ENCODE measurements around the gene MALSU1.

The MALSU1 gene

DNA sequence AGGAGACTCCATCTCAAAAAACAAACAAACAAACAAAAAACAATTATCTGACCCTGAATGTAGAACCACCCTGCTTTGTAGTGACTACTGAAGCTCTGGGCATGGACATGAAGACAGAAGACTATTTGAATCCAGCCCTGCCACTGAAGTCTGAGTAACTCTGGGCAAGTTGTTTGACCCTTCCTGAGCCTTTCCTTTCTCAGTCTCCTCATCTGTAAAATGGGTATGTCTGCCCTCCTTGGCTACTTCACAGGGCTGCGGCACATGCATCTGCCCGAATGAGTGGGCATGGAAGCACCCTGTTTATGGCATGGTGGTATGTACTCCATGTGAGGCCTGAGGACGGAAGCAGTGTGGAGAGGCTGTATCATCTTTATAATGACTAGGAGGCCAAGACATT lies 22.2 kb upstream of the MALSU1 start:
- no peak overlapping the region for H3K27ac ChIP-seq
- TF ChIP-seq, protein P1, sequence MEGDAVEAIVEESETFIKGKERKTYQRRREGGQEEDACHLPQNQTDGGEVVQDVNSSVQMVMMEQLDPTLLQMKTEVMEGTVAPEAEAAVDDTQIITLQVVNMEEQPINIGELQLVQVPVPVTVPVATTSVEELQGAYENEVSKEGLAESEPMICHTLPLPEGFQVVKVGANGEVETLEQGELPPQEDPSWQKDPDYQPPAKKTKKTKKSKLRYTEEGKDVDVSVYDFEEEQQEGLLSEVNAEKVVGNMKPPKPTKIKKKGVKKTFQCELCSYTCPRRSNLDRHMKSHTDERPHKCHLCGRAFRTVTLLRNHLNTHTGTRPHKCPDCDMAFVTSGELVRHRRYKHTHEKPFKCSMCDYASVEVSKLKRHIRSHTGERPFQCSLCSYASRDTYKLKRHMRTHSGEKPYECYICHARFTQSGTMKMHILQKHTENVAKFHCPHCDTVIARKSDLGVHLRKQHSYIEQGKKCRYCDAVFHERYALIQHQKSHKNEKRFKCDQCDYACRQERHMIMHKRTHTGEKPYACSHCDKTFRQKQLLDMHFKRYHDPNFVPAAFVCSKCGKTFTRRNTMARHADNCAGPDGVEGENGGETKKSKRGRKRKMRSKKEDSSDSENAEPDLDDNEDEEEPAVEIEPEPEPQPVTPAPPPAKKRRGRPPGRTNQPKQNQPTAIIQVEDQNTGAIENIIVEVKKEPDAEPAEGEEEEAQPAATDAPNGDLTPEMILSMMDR (conservative IDR thresholded peaks at IDR 0.05): no peak

DNA sequence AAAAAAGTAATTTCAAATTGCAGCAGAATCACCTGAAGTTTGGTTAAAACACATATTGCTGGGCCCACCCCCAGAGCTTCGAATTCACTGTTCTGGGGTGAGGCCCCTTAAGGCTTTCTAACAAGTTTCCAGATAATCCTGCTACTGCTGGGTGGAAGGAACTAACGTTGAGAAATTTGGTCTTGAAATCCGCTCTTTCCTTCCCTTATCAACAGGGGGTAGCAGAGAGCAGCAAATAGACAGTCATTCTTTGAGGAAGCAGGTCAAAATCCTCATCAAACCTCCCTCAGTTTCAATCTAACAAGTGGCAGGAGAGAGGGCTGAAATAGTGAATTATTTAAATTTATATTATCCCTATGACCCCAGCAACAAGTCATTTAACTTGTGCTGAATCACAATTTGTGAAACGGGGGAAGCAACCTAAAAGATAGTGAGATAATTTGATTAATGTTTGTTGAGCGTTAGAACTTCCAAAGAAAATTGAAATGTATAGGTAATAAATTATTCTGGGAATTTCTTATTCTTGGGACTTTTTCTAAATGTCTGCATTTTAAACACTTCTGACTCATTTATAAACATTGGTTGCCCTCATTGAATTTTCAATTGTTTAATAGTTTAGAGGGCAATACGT lies 21.7 kb upstream of the MALSU1 start:
- TF ChIP-seq, protein P1 (conservative IDR thresholded peaks at IDR 0.05): peak; percentile 85
- no peak overlapping the region for H3K27ac ChIP-seq

DNA sequence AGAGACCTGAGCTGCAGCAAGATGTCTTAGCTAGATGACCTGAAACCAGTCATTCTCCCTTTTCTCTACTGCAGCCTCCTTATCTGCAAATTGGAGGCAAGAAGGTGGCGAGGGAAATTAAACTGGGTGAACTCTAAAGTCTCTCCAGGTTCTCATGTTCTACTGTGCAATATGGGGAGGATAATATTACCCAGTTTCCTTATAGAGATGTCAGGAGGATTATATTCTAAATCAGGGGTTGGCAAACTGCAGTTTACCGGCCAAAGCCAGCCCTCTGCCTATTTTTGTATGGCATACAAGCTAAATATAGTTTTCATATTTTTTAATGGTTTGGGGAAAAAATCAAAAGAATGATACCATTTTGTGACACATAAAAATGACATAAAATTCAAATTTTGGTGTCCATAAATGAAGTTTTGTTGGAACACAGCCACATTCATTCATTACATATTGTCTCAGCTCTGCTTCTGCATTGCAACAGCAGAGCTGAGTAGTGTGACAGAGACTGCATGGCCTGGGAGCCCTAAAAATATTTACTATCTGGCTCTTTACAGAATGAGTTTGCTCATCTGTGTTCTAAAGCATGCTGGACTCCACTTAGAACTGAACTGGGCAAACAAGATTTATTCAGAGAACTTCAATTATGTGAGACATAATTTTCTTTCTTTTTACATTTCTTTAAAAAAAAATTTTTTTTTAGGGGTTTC lies 19.2 kb upstream of the MALSU1 start:
- no peak overlapping the region for H3K27ac ChIP-seq
- TF ChIP-seq, protein P1 (conservative IDR thresholded peaks at IDR 0.05): no peak

DNA sequence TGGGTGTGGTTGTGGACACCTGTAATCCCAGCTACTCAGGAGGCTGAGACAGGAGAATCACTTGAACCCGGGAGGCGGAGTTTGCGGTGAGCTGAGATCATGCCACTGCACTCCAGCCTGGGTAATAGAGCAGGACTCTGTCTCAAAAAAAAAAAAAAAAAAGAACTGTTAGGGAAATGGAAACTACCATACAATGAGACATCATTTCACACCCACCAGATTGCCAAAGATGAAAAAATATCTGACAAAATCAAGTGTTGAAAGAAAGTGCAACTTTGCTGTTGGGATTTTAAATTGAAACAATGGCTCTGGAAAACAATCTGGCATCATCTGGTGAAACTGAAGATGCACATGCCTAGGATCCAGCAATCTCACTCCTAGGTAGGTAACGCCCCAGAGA lies 16.1 kb upstream of the MALSU1 start:
- TF ChIP-seq, protein P1 (conservative IDR thresholded peaks at IDR 0.05): no peak
- no peak overlapping the region for H3K27ac ChIP-seq

DNA sequence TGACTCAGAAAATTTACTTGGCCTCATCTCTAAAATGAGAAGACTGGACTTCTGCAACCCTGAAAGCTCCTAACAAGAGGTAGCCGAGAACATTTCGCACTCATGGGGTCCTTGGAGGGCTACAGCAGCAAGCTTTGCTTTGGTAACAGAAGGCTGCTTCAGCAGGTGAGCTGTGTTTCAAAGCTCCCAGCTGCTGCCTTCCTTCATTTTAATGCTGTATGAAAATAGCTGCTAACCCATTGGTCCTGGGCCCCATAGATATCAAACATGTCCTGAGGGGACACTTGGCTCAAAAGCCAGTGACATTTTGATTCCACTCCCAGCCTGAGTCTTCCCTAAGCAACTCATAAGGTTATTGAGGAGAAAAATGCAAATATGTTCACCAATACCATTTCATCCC lies 14.3 kb upstream of the MALSU1 start:
- TF ChIP-seq, protein P1 (conservative IDR thresholded peaks at IDR 0.05): no peak
- no peak overlapping the region for H3K27ac ChIP-seq

DNA sequence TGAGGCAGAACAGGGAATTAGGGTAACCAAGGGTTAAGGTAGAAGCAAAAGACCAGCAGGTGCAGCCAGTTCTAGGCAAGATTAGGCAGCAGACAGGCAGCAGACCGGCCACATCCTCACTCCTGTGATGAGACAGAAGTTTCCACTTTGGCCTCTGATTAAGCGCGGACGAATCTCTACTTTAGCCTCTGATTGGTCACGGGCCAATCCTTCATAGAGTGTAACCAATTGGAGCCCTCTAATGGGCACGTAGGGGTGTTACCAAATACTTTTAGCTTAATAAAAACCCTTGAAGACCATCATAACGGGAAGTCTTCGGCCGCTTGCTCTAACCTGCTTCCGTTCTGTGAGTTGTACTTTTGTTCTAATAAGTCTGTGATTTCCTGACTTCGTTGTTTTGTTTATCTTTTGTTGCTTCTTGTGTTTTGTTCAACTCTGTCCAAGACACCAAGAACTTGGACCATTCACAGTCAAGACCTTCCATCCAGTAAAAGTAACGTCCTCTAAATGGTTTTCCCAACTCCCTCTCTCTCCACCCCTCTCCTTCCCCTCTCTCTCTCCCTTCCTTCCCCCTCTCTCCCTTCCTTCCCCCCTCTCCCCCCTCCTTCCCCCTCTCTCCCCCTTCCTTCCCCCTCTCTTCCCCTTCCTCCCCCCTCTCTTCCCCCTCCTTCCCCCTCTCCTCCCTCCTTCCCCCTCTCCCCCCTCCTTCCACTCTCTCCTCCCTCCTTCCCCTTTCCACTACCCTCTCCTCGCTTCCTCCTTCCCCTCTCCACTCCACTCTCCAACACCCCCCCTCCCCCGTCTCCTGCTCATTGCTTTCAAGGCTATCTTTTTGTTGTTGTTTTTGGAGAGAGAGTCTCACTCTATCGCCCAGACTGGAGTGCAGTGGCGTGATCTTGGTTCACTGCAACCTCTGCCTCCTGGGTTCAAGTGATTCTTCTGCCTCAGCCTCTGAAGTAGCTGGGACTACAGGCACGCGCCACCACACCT lies 13.2 kb upstream of the MALSU1 start:
- no peak overlapping the region for H3K27ac ChIP-seq
- TF ChIP-seq, protein P1 (conservative IDR thresholded peaks at IDR 0.05): no peak

DNA sequence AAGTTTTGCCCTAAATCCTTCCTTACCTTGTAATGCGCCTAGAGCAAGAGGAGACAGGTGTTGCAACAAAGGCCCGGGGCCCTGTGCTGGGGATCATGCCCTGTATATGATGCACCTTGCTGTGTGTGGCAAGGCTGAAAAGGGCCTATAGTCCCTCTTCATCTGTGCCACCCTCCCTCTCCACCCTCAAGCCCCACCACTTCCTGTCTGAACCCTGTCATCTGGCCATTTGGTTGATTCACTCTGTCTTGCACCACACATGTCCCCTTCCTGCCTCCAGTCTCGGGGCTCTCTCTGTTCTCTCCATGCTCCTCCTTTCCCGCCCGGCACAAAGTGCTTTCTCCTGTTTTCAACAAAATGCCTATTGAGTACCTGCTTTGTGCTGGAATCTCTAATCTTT lies 11.5 kb upstream of the MALSU1 start:
- TF ChIP-seq, protein P1 (conservative IDR thresholded peaks at IDR 0.05): no peak
- no peak overlapping the region for H3K27ac ChIP-seq

Data from VCaP (cell line).